HepG2 (cell line): ENCODE results near the gene THBS2. TPM values are rescaled to one million over a fixed set of nuclear protein-coding genes. Genes with fewer than 3 reads are reported as not detected.

Experiments used
- ATAC-seq: fragments of 200-7000 bp; cut with Tn5 transposase; 3 replicates; pipeline ENCODE4 v1.9.1; 2020; ENCODE audit warnings: mild to moderate bottlenecking, moderate library complexity
- BruUV-seq: library from RNA; stranded (reverse); fragments of 400-500 nt; replicated peaks from 2 replicates; lab custom pipeline; 2021; lab: Mats Ljungman, UMichigan
- CTCF ChIA-PET: fragments of 300-600 bp; formaldehyde crosslinking; extraction: SDS; loops from one replicate; lab custom pipeline; 2021; ENCODE audit warnings: low total read pairs, inconsistent platforms, low intra/inter-chr PET ratio; lab: Yijun Ruan, JAX
- POLR2A ChIA-PET: fragments of 350-600 bp; sonication (Branson Sonifier 250); formaldehyde crosslinking; loops from one replicate; lab custom pipeline; 2020; ENCODE audit warnings: antibody characterized with exemption, inconsistent platforms; lab: Yijun Ruan, JAX
- DNase-seq: peaks from one replicate; pipeline ENCODE4 v3.0.0-alpha.2; 2015; ENCODE audit warnings: low spot score
- FAIRE-seq: peaks from 3 replicates; lab custom pipeline; 2011; peaks lifted over from hg19 to GRCh38; lab: Jason Lieb, UNC
- H2AFZ ChIP-seq: one replicate; pipeline ENCODE4 v1.6.1; 2011; ENCODE audit warnings: low read length, inconsistent platforms
- H3K27ac ChIP-seq: fragments of 300-600 bp; 3 replicates; pipeline ENCODE4 v1.8.0; 2011; ENCODE audit warnings: mixed run types, mild to moderate bottlenecking, mixed read lengths, low read length, inconsistent platforms; ENCODE audit not compliant: insufficient read depth; ENCODE audit errors: extremely low read length
- H3K27me3 ChIP-seq, 2 experiments: fragments of 200-600 bp in 1 of 2; 2 replicates in 1 of 2; 3 replicates in 1 of 2; pipeline versions ENCODE4 v1.6.0 to v1.8.0; 2011; ENCODE audit warnings: low read length in 2 of 2, mild to moderate bottlenecking in 2 of 2, moderate library complexity in 2 of 2, inconsistent platforms in 1 of 2; ENCODE audit not compliant: insufficient read depth in 2 of 2, control insufficient read depth in 1 of 2
- H3K36me3 ChIP-seq, 2 experiments: fragments of 200-600 bp in 1 of 2; replicated peaks in 1 of 2; 2 replicates in 1 of 2; 3 replicates in 1 of 2; pipeline versions ENCODE4 v1.5.1 to v1.8.0; 2011; ENCODE audit warnings: low read length in 2 of 2, inconsistent platforms in 1 of 2; ENCODE audit not compliant: insufficient read depth in 2 of 2, control insufficient read depth in 1 of 2
- H3K4me1 ChIP-seq: 2 replicates; pipeline ENCODE4 v1.5.1; 2012; ENCODE audit warnings: low read length, inconsistent platforms; ENCODE audit not compliant: insufficient read depth
- H3K4me2 ChIP-seq: 2 replicates; pipeline ENCODE4 v1.6.0; 2011; ENCODE audit warnings: low read depth, low read length, inconsistent platforms
- H3K4me3 ChIP-seq, 3 experiments: fragments of 200-600 bp in 1 of 3; sonication (generic), shearing (Covaris generic) in 1 of 3; replicated peaks in 1 of 3; 2 replicates each; pipeline ENCODE4 v1.5.1; 2011 to 2016; ENCODE audit warnings: low read length in 3 of 3, inconsistent platforms in 2 of 3, low read depth in 2 of 3, mild to moderate bottlenecking in 2 of 3, control low read depth in 1 of 3, mixed read lengths in 1 of 3; ENCODE audit not compliant: insufficient read depth in 1 of 3
- H3K79me2 ChIP-seq: one replicate; pipeline ENCODE4 v1.6.1; 2011; ENCODE audit warnings: low read length, inconsistent platforms; ENCODE audit not compliant: insufficient read depth
- H3K9ac ChIP-seq: 2 replicates; pipeline ENCODE4 v1.6.0; 2011; ENCODE audit warnings: mild to moderate bottlenecking, low read depth, low read length, inconsistent platforms; ENCODE audit not compliant: insufficient read depth
- H3K9me3 ChIP-seq: 2 replicates; pipeline ENCODE4 v1.5.1; 2012; ENCODE audit warnings: mild to moderate bottlenecking, low read length
- H4K20me1 ChIP-seq: 2 replicates; pipeline ENCODE4 v1.6.0; 2011; ENCODE audit warnings: inconsistent platforms, mild to moderate bottlenecking, low read length, moderate library complexity; ENCODE audit not compliant: insufficient read depth
- GTF2F1 ChIP-seq: fragments of 150-350 bp; IDR thresholded peaks from 2 replicates; pipeline ENCODE4 v1.6.1; 2014; ENCODE audit warnings: low read length
- MATR3 ChIP-seq: sonication (generic); formaldehyde crosslinking; IDR thresholded peaks from 2 replicates; pipeline ENCODE4 v1.4.0; 2020; ENCODE audit warnings: missing genetic modification reagents
- RNF2 ChIP-seq: fragments of 450-650 bp; conservative IDR thresholded peaks from 2 replicates; pipeline ENCODE4 v1.6.1; 2016; ENCODE audit warnings: low read depth
- SALL2 ChIP-seq: sonication (generic); formaldehyde crosslinking; IDR thresholded peaks from 2 replicates; pipeline ENCODE4 v1.8.1; 2023; ENCODE audit warnings: mild to moderate bottlenecking, missing genetic modification reagents, inconsistent platforms
- SP140L ChIP-seq: sonication (generic); formaldehyde crosslinking; IDR thresholded peaks from 2 replicates; pipeline ENCODE4 v1.4.0; 2020; ENCODE audit warnings: missing genetic modification reagents, borderline replicate concordance
- YEATS4 ChIP-seq: sonication (generic); formaldehyde crosslinking; IDR thresholded peaks from 2 replicates; pipeline ENCODE4 v1.4.0; 2020; ENCODE audit warnings: missing genetic modification reagents, borderline replicate concordance
- ZNF790 ChIP-seq: sonication (generic); formaldehyde crosslinking; IDR thresholded peaks from 2 replicates; pipeline ENCODE4 v1.8.0; 2022; ENCODE audit warnings: missing genetic modification reagents, mild to moderate bottlenecking, borderline replicate concordance
- WGBS: methylation state at CpG from one replicate; pipeline ENCODE4 v1.1.6; 2017; ENCODE audit warnings: low lambda C conversion rate; 5-methylcytosine and 5-hydroxymethylcytosine counted together
- in situ Hi-C: cut with HindIII; loops from 2 replicates; pipeline ENCODE4 v1.10.0; 2017; ENCODE audit warnings: low pct_unique_long_range_greater_than_20kb; ENCODE audit not compliant: extremely low pct_ligation_motif_present
- intact Hi-C: fragments of 100-400 bp; cut with micrococcal nuclease; formaldehyde crosslinking; loops from one replicate; pipeline ENCODE4 v1.10.0; 2022; ENCODE audit not compliant: unreplicated experiment
- polyA plus RNA-seq, 8 experiments: library from polyadenylated mRNA; depleted of rRNA in 3 of 8; stranded (reverse) in 7 of 8; unstranded in 1 of 8; fragments of >200 nt; fragmentation: Illumina TruSeq in 4 of 8; extraction: Trizol in 4 of 8; gene quantifications; 2 replicates each; pipeline versions ENCODE4 v1.2.1 to v1.2.3, GENCODE V29; 2011 to 2016; ENCODE audit warnings: low read depth in 4 of 8, missing spikeins in 1 of 8, mixed read lengths in 1 of 8; ENCODE audit not compliant: insufficient read depth in 1 of 8
- total RNA-seq, 5 experiments: library from RNA; depleted of rRNA; stranded (reverse); fragments of >200 nt; fragmentation: Illumina TruSeq; extraction: Trizol; gene quantifications; 2 replicates each; pipeline ENCODE4 v1.2.3, GENCODE V29; 2016; ENCODE audit warnings: low read depth in 1 of 5
- TF ChIP-seq, protein P1 (sequence below): sonication (generic); formaldehyde crosslinking; IDR thresholded peaks from 2 replicates; pipeline ENCODE4 v1.4.0; 2020; ENCODE audit warnings: missing genetic modification reagents, borderline replicate concordance

Gene THBS2
- total and polyA plus RNA-seq, 2 of the 13 experiments (the other 11 are each of a cell fraction or from before 2014, with no cell fraction given), result 0.12 to 0.15 TPM

DNA sequence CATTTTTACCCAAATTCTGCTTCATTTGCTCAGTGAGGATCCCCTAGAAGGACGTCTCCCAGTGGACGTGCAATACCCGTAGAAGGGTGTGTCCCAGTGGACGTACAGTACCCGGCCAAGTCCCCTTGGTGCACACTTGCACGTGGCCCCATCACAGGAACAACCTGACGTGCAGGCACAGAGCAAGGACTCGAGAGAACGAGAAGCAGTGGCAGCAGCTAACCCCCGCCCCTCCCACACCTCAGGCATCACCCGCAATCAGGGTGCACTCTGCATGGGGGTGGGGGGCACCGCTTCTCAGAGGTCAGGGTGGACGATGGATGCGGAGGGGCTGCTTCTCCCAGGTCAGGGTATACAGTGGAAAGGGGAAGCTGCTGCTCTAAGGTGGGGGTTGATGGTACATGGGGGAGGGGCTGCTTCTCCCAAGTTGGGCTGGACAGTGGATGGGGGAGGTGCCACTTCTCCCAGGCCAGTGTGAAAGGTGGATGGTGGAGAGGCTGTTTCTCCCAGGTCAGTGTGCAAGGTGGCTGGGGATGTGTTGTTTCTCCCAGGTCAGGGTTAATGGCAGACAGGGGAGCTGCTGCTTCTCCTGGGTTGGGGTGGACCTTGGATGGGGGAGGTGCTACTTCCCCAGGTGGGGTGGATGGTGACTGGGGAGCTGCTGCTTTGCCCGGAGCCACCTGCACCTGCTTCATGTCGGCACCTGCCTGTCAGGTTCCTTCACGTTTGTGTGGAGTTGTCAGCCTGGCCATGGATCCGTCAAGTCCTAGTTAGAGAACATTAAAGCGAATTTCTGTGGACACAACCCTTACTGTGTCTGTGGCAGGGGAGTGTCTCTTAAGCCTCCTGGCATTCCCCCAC, 1.0 kb upstream of the THBS2 start (continued):
- 0 out of 2 replicates have a peak, but pooled peaks have one; percentile 3 for TF ChIP-seq SALL2 (CRISPR knock-in tag)
- no peak for TF ChIP-seq RNF2
- TF ChIP-seq, protein P1, sequence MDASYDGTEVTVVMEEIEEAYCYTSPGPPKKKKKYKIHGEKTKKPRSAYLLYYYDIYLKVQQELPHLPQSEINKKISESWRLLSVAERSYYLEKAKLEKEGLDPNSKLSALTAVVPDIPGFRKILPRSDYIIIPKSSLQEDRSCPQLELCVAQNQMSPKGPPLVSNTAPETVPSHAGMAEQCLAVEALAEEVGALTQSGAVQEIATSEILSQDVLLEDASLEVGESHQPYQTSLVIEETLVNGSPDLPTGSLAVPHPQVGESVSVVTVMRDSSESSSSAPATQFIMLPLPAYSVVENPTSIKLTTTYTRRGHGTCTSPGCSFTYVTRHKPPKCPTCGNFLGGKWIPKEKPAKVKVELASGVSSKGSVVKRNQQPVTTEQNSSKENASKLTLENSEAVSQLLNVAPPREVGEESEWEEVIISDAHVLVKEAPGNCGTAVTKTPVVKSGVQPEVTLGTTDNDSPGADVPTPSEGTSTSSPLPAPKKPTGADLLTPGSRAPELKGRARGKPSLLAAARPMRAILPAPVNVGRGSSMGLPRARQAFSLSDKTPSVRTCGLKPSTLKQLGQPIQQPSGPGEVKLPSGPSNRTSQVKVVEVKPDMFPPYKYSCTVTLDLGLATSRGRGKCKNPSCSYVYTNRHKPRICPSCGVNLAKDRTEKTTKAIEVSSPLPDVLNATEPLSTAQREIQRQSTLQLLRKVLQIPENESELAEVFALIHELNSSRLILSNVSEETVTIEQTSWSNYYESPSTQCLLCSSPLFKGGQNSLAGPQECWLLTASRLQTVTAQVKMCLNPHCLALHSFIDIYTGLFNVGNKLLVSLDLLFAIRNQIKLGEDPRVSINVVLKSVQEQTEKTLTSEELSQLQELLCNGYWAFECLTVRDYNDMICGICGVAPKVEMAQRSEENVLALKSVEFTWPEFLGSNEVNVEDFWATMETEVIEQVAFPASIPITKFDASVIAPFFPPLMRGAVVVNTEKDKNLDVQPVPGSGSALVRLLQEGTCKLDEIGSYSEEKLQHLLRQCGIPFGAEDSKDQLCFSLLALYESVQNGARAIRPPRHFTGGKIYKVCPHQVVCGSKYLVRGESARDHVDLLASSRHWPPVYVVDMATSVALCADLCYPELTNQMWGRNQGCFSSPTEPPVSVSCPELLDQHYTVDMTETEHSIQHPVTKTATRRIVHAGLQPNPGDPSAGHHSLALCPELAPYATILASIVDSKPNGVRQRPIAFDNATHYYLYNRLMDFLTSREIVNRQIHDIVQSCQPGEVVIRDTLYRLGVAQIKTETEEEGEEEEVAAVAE (CRISPR knock-in tag), result no peak
- no peak for TF ChIP-seq SP140L

DNA sequence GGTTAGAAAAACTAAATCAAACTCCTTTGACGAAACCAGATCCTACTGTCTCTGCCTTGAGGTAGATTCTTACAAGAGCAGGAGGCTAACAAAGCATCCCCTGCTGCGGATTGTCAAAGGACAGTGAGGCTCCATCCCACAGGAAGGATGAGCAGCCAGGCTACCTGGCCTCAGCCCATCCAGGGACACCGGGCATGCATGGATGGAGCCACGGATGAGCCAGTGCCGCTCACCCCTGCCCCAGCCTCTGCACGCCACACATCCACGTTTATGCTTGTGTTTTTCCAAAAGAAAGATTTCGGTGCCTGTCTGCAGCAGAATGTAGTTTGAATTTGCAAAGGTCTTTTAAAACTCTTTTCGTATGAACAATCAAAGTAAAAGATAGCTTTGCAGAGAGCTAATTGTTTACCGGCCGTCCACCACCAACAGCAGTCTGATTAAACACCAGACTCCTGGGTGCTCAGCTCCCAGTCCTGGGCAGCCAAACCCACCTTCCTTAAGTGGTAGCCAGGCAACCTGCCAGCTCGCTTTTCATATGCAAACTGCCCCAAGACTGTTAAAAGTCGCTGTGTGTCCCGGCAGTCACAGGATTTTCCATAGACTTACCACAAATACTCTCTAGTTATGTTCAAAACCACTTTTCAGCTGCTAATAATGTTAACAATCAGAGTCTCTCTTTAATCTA, 999 bp downstream of the THBS2 start:
- no peak for DNase-seq
- no peak overlapping the region for H3K9ac ChIP-seq
- H3K4me3 ChIP-seq, result no peak overlapping the region
- peaks cover 12 to 80% of the 10 kb centered on the region in 2 experiments; a peak in 4 of 5 replicates for H3K27me3 ChIP-seq
- no peak overlapping the region for H3K27ac ChIP-seq
- 17% methylated on average over 14 of the region's 14 CpGs for WGBS
- intact Hi-C loops (no loop called here), in situ Hi-C loops (no loop called here)
- no peak overlapping the region for H2AFZ ChIP-seq
- no peaks in the 10 kb centered on the region for H3K4me1 ChIP-seq
- CTCF ChIA-PET, result no interaction called here
- BruUV-seq, result no TSS peak
- no peak overlapping the region for H3K4me2 ChIP-seq
- H3K9me3 ChIP-seq, result no peaks in the 10 kb centered on the region
- FAIRE-seq, result no peak
- H3K36me3 ChIP-seq, result no peaks in the 10 kb centered on the region
- ATAC-seq, result no peak
- POLR2A ChIA-PET, result no interaction called here
- H3K79me2 ChIP-seq, result no peaks in the 10 kb centered on the region
- no peaks in the 10 kb centered on the region for H4K20me1 ChIP-seq
- TF ChIP-seq MATR3 (no peak), YEATS4 (no peak), ZNF790 (CRISPR knock-in tag) (no peak), GTF2F1 (no peak)
- TF ChIP-seq, all 625 proteins: peak for 0
